Measurements from ENCODE around the gene GRK5.
"Not testable (repeated sequence)": the region's sequence is repeated elsewhere in the genome, so short reads cannot be mapped to it uniquely, and the experiment has no call there.

The GRK5 gene

GRCh38 chr10:119428789-119429188 lies 221.4 kb downstream of the GRK5 start:
- no peak overlapping the region for H3K4me3 ChIP-seq (ENCODE audit: low read depth in 1 of 2, low read length in 1 of 2)
- peaks cover 51% of the 10 kb centered on the region for H3K36me3 ChIP-seq
- no peaks in the 10 kb centered on the region for H3K4me1 ChIP-seq (ENCODE audit: control insufficient read depth in 1 of 2, insufficient read depth in 1 of 2, low read depth in 1 of 2, low read length in 1 of 2)
- H3K27me3 ChIP-seq: no peaks in the 10 kb centered on the region
- TF ChIP-seq, protein P1, sequence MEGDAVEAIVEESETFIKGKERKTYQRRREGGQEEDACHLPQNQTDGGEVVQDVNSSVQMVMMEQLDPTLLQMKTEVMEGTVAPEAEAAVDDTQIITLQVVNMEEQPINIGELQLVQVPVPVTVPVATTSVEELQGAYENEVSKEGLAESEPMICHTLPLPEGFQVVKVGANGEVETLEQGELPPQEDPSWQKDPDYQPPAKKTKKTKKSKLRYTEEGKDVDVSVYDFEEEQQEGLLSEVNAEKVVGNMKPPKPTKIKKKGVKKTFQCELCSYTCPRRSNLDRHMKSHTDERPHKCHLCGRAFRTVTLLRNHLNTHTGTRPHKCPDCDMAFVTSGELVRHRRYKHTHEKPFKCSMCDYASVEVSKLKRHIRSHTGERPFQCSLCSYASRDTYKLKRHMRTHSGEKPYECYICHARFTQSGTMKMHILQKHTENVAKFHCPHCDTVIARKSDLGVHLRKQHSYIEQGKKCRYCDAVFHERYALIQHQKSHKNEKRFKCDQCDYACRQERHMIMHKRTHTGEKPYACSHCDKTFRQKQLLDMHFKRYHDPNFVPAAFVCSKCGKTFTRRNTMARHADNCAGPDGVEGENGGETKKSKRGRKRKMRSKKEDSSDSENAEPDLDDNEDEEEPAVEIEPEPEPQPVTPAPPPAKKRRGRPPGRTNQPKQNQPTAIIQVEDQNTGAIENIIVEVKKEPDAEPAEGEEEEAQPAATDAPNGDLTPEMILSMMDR (IDR thresholded peaks at IDR 0.05): no peak
- no peaks in the 10 kb centered on the region for H3K9me3 ChIP-seq
- H3K27ac ChIP-seq: no peak overlapping the region

GRCh38 chr10:119429771-119430170 lies 222.4 kb downstream of the GRK5 start:
- Histone ChIP-seq H3K9me3 (no peaks in the 10 kb centered on the region), H3K27me3 (no peaks in the 10 kb centered on the region), H3K4me3 (ENCODE audit: low read depth in 1 of 2, low read length in 1 of 2) (no peak overlapping the region), H3K27ac (no peak overlapping the region), H3K36me3 (peaks cover 47% of the 10 kb centered on the region), H3K4me1 (ENCODE audit: control insufficient read depth in 1 of 2, insufficient read depth in 1 of 2, low read depth in 1 of 2, low read length in 1 of 2) (no peaks in the 10 kb centered on the region)
- TF ChIP-seq, protein P1 (IDR thresholded peaks at IDR 0.05): no peak

GRCh38 chr10:119431034-119431772 lies 223.8 kb downstream of the GRK5 start:
- H3K4me1 ChIP-seq (ENCODE audit: control insufficient read depth in 1 of 2, insufficient read depth in 1 of 2, low read depth in 1 of 2, low read length in 1 of 2): no peaks in the 10 kb centered on the region
- H3K27ac ChIP-seq: no peak overlapping the region
- no peak overlapping the region for H3K4me3 ChIP-seq (ENCODE audit: low read depth in 1 of 2, low read length in 1 of 2)
- H3K36me3 ChIP-seq: peaks cover 40% of the 10 kb centered on the region
- TF ChIP-seq, protein P1 (IDR thresholded peaks at IDR 0.05): no peak
- H3K27me3 ChIP-seq: no peaks in the 10 kb centered on the region
- no peaks in the 10 kb centered on the region for H3K9me3 ChIP-seq

GRCh38 chr10:119431773-119432135 lies 224.4 kb downstream of the GRK5 start:
- peaks cover 40% of the 10 kb centered on the region for H3K36me3 ChIP-seq
- no peak overlapping the region for H3K27ac ChIP-seq
- H3K9me3 ChIP-seq: no peaks in the 10 kb centered on the region
- TF ChIP-seq, protein P1 (IDR thresholded peaks at IDR 0.05): no peak
- no peaks in the 10 kb centered on the region for H3K27me3 ChIP-seq
- no peak overlapping the region for H3K4me3 ChIP-seq (ENCODE audit: low read depth in 1 of 2, low read length in 1 of 2)
- no peaks in the 10 kb centered on the region for H3K4me1 ChIP-seq (ENCODE audit: control insufficient read depth in 1 of 2, insufficient read depth in 1 of 2, low read depth in 1 of 2, low read length in 1 of 2)

DNA sequence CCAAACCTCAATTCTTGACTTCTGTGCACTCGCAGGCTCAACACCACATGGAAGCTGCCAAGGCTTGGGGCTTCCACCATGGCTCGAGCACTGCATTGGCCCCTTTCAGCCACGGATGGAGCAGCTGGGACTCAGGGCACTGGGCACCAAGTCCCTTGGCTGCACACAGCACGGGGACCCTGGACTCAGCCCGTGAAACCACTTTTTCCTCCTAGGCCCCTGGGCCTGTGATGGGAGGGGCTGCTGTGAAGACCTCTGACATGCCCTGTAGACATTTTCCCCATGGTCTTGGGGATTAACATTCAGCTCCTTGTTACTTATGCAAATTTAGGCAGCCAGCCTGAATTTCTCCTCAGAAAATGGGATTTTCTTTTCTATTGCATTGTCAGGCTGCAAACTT lies 227.6 kb downstream of the GRK5 start:
- H3K27ac ChIP-seq; H3K4me1 ChIP-seq (ENCODE audit: control insufficient read depth in 1 of 2, insufficient read depth in 1 of 2, low read depth in 1 of 2, low read length in 1 of 2); H3K27me3 ChIP-seq; H3K4me3 ChIP-seq (ENCODE audit: low read depth in 1 of 2, low read length in 1 of 2); H3K9me3 ChIP-seq: not testable (repeated sequence)
- H3K36me3 ChIP-seq: peaks cover 26% of the 10 kb centered on the region

DNA sequence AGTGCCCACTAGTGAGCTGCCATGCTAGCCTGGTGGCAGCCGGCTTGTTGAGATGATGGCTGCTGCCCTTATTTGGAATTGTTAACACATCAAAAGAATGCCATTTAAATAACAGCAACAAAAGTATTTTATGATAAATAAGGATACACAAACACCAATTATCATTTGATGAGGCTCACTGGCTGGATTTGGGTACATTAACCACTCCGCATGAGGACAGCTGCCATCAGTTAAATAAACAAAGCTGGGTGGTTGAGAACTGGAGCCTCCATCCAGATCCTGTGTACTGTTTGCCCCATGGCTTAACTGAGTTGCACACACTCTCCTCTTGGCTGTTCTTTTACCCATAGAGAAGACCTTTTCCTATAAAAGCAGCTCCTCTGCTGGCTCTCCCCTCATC lies 231.3 kb downstream of the GRK5 start:
- TF ChIP-seq, protein P1 (IDR thresholded peaks at IDR 0.05): no peak
- no peaks in the 10 kb centered on the region for H3K4me1 ChIP-seq (ENCODE audit: control insufficient read depth in 1 of 2, insufficient read depth in 1 of 2, low read depth in 1 of 2, low read length in 1 of 2)
- no peaks in the 10 kb centered on the region for H3K9me3 ChIP-seq
- no peak overlapping the region for H3K27ac ChIP-seq
- H3K27me3 ChIP-seq: no peaks in the 10 kb centered on the region
- H3K36me3 ChIP-seq: peaks cover 17% of the 10 kb centered on the region
- H3K4me3 ChIP-seq (ENCODE audit: low read depth in 1 of 2, low read length in 1 of 2): no peak overlapping the region

Data from neutrophil (primary cell).